A673 (cell line): Measurements from ENCODE around the gene PRPF40B. TPM values are rescaled to one million over a fixed set of nuclear protein-coding genes. Genes with fewer than 3 reads are reported as not detected.

Source experiments
- BruUV-seq: library from RNA; stranded (reverse); fragments of 400-500 nt; replicated peaks from 2 replicates; lab custom pipeline; 2021; lab: Mats Ljungman, UMichigan
- CTCF ChIA-PET: fragments of 300-600 bp; sonication (Branson Sonifier 250); formaldehyde crosslinking; loops from one replicate; lab custom pipeline; 2022; ENCODE audit warnings: antibody characterized with exemption; lab: Charles Lee
- POLR2A ChIA-PET: fragments of 300-600 bp; sonication (Branson Sonifier 250); formaldehyde crosslinking; loops from one replicate; lab custom pipeline; 2022; ENCODE audit warnings: antibody characterized with exemption; ENCODE audit not compliant: low non-redundant PET; lab: Charles Lee
- DNase-seq: peaks from one replicate; pipeline ENCODE4 v3.0.0-alpha.2; 2015; ENCODE audit warnings: low spot score
- H3K27ac ChIP-seq: fragments of 200-600 bp; sonication (generic); 2 replicates; pipeline ENCODE4 v1.5.1; 2016; ENCODE audit warnings: mixed run types, low read depth, mild to moderate bottlenecking, mixed read lengths, antibody characterized with exemption, low read length; ENCODE audit not compliant: poor library complexity, severe bottlenecking
- H3K27me3 ChIP-seq: fragments of 200-600 bp; sonication (generic); replicated peaks from 2 replicates; pipeline ENCODE4 v1.6.1; 2017; ENCODE audit warnings: mixed run types, low read depth, mild to moderate bottlenecking, mixed read lengths, antibody characterized with exemption, low read length; ENCODE audit not compliant: insufficient read depth, poor library complexity
- H3K36me3 ChIP-seq: fragments of 200-600 bp; sonication (generic); 2 replicates; pipeline ENCODE4 v1.6.1; 2016; ENCODE audit warnings: mixed run types, mild to moderate bottlenecking, mixed read lengths, antibody characterized with exemption, low read length; ENCODE audit not compliant: insufficient read depth, poor library complexity, severe bottlenecking
- H3K4me1 ChIP-seq: fragments of 200-600 bp; sonication (generic); 2 replicates; pipeline ENCODE4 v1.6.1; 2017; ENCODE audit warnings: mixed run types, mild to moderate bottlenecking, mixed read lengths, antibody characterized with exemption, low read length; ENCODE audit not compliant: insufficient read depth, poor library complexity, severe bottlenecking
- H3K4me3 ChIP-seq: fragments of 200-600 bp; sonication (generic); 2 replicates; pipeline ENCODE4 v1.5.1; 2016; ENCODE audit warnings: low read depth, mixed run types, mild to moderate bottlenecking, mixed read lengths, low read length; ENCODE audit not compliant: poor library complexity, severe bottlenecking
- H3K9me3 ChIP-seq: fragments of 200-600 bp; sonication (generic); 2 replicates; pipeline ENCODE4 v1.6.1; 2016; ENCODE audit warnings: mixed run types, low read depth, mild to moderate bottlenecking, mixed read lengths, antibody characterized with exemption, low read length; ENCODE audit not compliant: poor library complexity, severe bottlenecking
- CTCF ChIP-seq: fragments of 300-800, 200-600 bp; sonication (generic); conservative IDR thresholded peaks from 2 replicates; pipeline ENCODE4 v1.5.1; 2017; ENCODE audit warnings: low read depth, mild to moderate bottlenecking, antibody characterized with exemption, low read length, moderate library complexity, mixed read lengths
- EZH2 ChIP-seq: fragments of 200-600 bp; sonication (generic); IDR thresholded peaks from 2 replicates; pipeline ENCODE4 v1.6.1; 2017; ENCODE audit warnings: borderline replicate concordance, low read depth, mild to moderate bottlenecking, mixed read lengths, antibody characterized with exemption, low read length; ENCODE audit not compliant: poor library complexity, severe bottlenecking
- intact Hi-C: fragments of 100-400 bp; cut with micrococcal nuclease; formaldehyde crosslinking; loops from one replicate; pipeline ENCODE4 v1.10.0; 2022; ENCODE audit not compliant: unreplicated experiment
- total RNA-seq: library from RNA; stranded (reverse); gene quantifications from 2 replicates; pipeline ENCODE4 v1.2.3, GENCODE V29; 2021

The PRPF40B gene
- total RNA-seq, 1 experiment from 2014 or later, result 14.0 TPM

DNA sequence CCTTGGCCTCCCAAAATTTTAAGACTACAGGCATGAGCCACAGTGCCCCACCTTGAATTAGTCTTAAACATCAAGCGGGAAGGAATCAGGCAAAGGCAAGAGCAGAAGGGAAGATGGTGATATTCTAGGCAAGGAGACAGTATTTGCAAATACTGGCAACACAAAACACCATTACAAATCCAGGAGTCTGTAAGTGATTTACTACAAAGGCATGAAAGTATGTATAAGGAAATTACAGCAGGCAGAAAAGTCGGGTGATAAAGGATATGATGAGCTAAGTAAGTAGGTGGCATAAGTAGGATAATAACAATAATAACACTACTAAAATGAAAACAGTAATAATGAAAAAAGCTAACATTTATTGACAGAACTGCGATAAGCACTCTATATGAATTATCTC, 55.4 kb downstream of the PRPF40B start:
- no peaks in the 10 kb centered on the region for H3K27me3 ChIP-seq
- intact Hi-C loops, result no loop called here
- no peak overlapping the region for H3K4me3 ChIP-seq
- H3K9me3 ChIP-seq, result no peaks in the 10 kb centered on the region
- CTCF ChIA-PET, result interaction anchor here (0.5 to 0.6 kb wide), 2 partner anchors 62 to 659 kb away, joined by 3 to 6 read pairs; no protein-coding TSS in a partner anchor
- no peak for DNase-seq
- BruUV-seq, result no TSS peak
- POLR2A ChIA-PET, result no interaction called here
- H3K4me1 ChIP-seq, result peaks cover 3% of the 10 kb centered on the region
- H3K27ac ChIP-seq, result no peak overlapping the region
- H3K36me3 ChIP-seq, result no peaks in the 10 kb centered on the region
- TF ChIP-seq CTCF, result no peak

- no peak overlapping the region for H3K4me3 ChIP-seq
- ChIA-PET POLR2A (no interaction called here), CTCF (no interaction called here)
- intact Hi-C loops, result no loop called here
- no TSS peak for BruUV-seq
- no peaks in the 10 kb centered on the region for H3K27me3 ChIP-seq
- no peaks in the 10 kb centered on the region for H3K36me3 ChIP-seq
- DNase-seq, result no peak
- H3K4me1 ChIP-seq, result peaks cover 17% of the 10 kb centered on the region
- H3K27ac ChIP-seq, result no peak overlapping the region
- H3K9me3 ChIP-seq, result no peaks in the 10 kb centered on the region
- no peak for TF ChIP-seq CTCF
- no peak for TF ChIP-seq EZH2
These were observed 56.7 kb downstream of the PRPF40B start for GRCh38 chr12:49680075-49680474.

DNA sequence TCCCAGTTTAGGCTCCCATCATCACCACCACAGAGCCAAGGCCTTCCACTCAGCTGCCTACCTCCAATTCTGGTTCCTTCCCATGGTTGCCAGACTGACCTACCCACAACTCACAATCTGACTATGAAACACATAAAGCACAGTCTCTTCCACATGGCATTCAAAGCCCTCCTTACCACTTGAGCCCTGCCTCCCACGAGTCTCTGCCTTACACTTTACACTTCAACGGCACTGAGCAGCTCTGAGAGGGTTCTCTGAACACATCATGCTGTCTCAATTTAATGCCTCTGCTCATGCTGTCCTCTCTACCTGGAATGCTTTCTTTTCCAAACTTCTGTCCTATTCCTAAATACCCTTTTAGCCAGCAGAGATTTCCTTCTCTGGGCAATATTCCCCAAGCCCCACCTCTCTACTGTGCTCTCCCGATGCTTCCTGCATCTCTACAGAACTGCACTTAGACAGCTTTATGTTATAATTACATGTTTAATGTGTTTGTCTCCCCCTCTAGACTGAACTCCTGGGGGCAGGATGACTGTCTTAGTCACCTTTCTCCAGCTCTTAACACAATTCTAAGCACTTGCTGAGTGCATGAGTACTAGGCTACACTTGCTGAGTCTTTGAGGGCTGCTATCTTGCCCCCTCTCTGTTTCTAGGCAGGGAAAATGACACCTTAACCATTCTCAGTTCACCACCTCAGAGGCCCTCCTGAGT, 60.4 kb downstream of the PRPF40B start:
- intact Hi-C loops, result no loop called here
- no peak overlapping the region for H3K4me3 ChIP-seq
- H3K27ac ChIP-seq, result no peak overlapping the region
- no peaks in the 10 kb centered on the region for H3K36me3 ChIP-seq
- ChIA-PET CTCF (no interaction called here), POLR2A (interaction anchor here (0.5 kb wide), 1 partner anchor 123 kb away, joined by 3 read pairs; no protein-coding TSS in a partner anchor)
- TF ChIP-seq CTCF, result no peak
- TF ChIP-seq EZH2, result no peak
- no peaks in the 10 kb centered on the region for H3K27me3 ChIP-seq
- peaks cover 17% of the 10 kb centered on the region for H3K4me1 ChIP-seq
- no peak for DNase-seq
- no peaks in the 10 kb centered on the region for H3K9me3 ChIP-seq
- no TSS peak for BruUV-seq
